SK-N-DZ (cell line): ENCODE results near the gene SEC23A.
"Not testable (repeated sequence)": the region's sequence is repeated elsewhere in the genome, so short reads cannot be mapped to it uniquely, and the experiment has no call there.

Source experiments
- DNase-seq: peaks from one replicate; pipeline ENCODE4 v3.0.0-alpha.2; 2015; ENCODE audit warnings: low spot score

Gene SEC23A

DNA sequence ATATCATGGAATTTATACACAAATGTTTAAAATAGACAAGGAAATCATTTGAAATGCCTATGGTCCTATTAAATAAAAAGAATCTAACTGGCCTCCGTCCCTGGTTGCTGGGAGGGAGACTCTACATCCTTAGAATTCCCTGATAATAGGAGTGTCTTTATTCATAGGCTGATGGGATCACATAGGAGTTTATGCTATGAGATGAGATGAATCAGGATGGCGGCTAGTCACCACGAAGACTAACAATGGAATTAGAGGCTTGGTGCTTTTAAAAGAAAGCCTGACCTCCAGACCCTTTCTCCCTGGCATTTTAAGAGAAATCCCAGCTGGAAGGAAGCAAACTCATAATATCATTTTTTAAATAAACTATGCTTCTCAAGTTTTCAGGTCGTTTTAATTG is 69.7 kb downstream of the SEC23A start:
- DNase-seq: no peak

DNA sequence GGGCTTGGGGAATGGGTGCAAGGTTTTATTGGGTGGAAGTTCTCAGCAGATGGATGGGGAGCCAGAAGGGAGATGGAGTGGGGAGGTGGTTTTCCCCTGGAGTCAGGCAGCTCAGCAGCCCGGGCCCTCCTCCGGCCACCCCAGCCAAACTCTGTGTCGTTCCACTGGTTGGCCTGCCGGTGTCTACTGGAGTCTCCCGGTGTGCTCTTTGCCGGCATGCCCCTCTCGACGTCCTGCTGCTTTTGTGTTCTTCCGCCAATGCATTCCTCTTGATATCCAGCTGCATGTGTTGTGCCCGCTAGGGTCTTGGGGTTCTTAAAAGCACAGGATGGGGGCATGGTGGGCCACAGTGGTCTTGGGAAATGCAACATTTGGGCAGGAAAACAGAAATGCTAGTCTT is 72.8 kb downstream of the SEC23A start:
- DNase-seq: no peak

DNA sequence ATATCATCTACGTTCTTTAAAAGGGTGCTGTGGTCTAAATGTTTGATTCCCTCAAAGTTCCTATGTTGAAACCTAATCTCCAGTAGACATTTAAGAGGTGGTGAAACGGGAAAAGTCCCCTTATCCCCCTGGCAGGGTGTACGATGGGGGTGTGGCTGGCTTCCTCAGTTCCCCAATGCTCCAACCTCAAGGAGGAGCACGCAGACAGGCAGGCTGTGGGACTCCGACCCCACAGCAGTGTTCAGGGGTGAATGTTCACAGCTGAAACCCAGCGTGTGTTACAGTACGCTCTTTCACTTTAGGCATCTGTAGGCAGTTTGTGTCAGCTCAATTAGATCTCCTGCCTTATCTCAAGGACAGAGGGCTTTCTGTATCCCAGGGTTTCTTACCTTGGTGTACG is 73.2 kb downstream of the SEC23A start:
- no peak for DNase-seq

DNA sequence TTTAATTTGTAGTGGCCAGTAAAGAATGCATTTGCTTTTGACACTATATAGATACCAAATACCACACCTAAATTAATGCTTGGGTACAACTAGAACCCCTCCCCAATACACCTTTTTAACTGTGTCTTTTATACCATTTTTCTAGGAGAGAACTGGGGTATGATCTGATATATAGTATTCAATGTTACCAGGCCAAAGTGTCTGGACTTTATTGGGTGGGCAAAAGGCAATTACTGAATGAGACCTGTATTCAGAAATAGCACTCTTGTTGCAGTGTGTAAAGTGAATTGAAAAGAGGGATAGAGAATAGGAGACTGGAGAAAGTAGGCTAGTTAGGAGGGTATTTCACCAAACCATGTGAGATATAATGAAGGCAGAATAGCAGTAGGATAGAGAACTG is 74.4 kb downstream of the SEC23A start:
- no peak for DNase-seq

DNA sequence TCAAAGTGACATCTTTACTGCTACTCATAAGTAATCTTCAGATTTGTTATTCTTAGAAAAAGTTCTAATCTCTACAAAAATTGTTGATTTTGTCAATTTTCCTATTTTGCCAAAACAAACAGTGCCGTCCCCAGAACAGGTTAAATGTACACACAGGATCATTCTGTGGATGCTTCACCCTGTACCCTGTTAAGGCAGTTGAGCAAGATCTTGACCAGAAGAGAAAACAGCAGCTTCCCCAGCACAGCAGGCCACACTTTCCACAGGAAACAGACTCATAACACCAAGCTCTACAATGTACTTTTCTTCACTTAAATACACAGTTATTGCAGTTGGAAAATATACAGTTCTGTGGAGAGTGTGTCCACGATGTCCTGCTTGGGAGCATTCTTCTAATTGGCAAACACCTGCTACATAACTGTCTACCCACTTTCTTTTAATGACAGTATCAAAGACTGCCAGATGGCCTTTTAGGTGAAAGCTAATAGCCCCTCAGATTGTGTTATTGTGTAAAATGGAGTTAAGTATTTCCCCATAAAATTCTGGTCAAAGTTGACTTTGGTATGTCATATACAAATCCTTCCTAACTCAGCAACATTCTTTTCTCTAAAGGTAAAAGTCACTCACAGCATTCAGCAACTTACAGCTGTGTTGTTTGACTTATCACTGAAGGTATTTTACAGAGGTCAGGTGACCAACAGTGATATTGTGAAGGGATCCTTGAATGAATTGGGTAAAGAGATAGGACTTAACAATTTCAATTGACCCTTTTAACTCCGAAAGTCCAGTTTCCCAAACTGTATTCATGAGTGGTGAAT is 77.0 kb downstream of the SEC23A start:
- no peak for DNase-seq

DNA sequence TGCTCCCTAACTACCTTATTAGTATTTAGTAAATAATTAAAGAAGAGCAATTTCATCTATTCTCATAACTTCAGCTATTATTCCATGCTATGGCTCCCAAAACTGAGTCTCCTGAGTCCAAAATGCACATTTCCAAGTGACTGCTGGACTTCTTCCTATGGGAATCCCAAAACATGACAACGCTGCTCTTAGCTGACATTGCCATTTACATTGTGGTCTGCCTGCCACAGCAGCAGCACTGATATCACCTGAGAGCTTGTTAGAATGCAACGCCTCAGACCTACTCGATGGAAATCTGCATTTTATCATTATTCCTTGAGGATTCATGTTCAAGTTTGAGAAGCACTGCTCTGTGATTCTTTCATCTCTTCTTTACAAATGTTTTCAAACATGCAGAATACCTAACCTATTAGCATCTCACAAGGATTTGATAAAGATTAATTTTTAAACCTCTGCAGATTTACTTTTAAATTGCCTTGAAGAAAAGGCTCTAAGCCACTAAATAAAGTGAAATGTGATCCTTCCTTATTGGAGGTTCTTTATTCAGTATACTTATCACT is 77.7 kb downstream of the SEC23A start:
- DNase-seq: no peak

DNA sequence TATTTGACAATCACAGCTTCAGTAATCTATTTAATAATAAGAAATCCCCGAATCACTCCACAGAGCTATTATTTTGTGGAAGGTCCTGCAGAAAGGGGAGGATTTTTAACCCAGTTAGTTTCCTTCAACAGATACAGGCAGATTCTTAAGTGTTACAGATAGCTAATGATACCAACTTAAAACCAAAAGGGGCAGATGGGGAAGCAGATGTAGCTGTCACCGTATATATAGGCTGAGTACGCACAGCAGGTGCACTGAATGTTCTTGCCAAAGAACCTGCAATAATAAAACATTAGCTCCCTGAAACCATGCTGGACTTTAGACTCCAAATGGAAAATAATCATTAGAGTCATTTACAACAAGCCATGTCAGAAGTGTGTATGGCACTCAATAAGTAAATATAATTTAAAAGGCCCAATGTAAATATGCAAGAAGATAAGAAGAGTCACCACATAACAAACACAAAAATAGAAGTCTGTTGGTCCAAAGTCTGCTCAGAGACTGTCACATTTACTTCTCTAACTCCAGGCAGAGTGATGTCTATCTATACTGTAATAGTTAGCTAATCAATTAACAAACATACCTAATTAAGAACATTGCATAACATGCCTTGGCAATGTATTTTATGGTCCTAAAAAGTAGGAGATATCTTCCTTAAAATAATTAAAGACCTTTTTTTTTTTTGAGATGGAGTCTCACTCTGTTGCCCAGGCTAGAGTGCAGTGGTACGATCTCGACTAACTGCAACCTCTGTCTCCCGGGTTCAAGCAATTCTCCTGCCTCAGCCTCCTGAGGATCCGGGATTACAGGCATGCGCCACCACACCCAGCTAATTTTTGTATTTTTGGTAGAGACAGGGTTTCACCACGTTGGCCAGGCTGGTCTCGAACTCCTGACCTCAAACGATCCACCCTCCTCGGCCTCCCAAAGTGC is 78.8 kb downstream of the SEC23A start:
- DNase-seq: no peak

DNA sequence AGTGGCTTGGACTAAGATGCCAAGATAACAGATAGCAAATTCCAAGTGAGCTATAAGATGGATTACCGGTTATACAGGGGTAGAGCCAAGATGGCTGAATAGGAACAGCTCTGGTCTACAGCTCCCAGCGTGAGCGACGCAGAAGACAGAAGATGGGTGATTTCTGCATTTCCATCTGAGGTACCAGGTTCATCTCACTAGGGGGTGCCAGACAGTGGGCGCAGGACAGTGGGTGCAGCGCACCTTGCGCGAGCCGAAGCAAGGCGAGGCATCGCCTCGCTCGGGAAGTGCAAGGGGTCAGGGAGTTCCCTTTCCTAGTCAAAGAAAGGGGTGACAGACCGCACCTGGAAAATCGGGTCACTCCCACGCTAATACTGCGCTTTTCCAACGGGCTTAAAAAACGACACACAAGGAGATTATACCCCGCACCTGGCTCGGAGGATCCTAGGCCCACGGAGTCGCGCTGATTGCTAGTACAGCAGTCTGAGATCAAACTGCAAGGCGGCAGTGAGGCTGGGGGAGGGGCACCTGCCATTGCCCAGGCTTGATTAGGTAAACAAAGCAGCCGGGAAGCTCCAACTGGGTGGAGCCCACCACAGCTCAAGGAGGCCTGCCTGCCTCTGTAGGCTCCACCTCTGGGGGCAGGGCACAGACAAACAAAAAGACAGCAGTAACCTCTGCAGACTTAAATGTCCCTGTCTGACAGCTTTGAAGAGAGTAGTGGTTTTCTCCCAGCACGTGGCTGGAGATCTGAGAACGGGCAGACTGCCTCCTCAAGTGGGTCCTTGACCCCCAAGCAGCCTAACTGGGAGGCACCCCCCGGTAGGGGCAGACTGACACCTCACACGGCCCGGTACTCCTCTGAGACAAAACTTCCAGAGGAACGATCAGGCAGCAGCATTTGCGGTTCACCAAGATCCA is 85.7 kb downstream of the SEC23A start:
- DNase-seq: not testable (repeated sequence)

DNA sequence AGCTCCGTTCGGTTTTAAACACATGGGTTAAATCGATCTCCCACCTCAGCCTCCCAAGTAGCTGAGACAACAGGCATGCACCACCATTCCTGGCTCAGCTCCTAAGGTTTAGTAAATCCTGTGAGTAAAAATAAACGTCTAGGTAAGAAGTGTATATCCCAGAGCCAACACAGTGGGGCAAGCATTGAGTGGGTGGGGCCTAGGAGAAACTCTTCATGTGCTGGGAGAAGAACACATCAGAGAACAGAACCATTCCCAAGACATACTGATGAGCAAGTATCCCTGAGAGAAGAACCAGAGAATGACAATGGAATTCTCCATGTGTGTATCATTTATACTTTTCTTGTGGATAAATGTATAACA is 86.3 kb downstream of the SEC23A start:
- DNase-seq: no peak

DNA sequence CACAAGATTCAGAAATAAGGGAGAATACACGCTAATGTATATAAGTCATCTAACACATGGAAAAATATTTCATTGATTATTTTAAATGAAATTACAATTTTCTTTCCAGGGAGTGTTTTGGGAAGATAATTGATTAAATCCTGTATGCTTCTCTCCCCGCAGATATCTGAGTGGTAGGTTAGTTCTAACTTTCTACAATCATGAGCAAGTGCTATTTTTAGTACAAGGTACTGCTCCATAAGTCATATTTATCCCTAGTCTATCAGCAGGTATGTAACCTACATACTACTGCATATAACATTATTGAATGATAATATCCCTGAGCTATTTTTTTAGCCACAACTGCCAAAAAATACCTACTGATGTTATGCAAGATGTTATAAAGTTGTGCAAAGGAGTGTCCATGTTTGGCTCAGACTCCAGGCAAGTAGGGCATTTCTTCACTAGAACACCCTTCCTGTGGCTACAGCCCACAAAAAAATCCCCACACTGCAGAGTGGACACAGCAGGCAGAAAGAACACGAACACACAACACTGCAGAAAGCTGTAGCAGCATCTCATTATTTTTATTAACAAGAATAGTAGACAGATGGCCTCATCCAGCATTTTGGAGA is 87.0 kb downstream of the SEC23A start:
- DNase-seq: no peak

DNA sequence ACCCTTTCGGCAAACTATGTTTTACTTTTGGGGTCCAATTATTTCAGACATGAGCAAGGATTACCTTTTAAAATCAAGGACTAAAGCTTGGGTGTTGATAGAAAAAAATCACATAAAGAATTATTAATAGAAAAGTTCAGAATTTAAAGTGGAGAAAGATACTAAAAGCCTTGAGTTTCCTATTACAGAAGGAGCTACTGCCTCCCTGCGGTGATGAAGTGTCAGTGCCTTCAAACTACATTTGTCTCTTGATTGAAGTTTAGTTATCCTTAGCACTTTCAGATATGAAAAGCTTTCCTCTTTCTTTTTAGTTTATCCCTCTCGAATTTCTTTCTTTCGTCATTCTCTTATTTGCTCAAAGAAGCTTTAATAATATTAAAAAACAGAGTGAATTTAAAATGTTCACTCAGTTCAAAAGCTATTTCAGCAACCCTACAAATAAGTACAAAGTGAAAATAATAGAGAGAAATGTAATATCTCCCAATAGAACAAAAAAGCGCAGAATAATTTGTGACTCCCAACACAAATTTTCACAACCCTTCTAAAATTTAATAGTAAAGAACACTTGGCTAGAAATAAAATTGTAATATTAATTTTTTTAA is 87.6 kb downstream of the SEC23A start:
- DNase-seq: peak; percentile 46

DNA sequence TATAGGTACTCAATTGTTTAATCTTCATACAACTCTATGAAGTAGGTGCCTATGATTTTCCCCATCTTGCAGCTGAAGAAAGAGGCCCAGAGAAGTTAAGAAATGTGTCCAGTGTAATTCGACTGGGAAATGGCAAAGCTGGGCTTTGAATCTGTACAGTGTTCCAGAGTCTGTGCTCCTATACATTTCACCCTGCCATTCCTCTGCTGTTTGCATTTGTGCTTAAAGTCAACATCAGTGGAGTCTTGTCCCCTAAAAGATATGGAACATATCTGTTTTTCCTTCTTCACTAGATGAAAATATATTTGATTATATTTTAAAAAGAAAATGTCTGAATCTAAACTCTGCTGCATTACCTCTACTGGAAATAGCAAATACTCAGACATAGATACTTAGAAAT is 88.6 kb downstream of the SEC23A start:
- no peak for DNase-seq

DNA sequence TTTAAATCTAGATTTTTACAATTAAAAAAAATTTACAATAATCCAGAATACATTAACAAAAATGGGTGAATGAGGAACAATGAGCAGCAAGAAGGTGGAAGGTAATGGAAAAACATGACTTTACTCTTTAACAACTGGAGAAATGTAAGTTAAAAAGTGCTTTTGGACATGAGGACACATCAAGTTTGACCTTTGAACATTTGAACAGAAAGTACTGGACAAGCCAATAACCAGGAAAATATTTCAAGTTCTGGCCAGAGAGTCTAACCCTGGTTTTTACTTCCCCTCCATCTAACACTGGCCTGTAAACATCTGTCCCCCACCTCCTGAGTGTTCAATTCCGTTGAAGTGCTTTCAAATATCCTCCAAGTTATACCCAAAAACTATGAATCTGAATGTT is 94.1 kb downstream of the SEC23A start:
- DNase-seq: not testable (repeated sequence)

DNA sequence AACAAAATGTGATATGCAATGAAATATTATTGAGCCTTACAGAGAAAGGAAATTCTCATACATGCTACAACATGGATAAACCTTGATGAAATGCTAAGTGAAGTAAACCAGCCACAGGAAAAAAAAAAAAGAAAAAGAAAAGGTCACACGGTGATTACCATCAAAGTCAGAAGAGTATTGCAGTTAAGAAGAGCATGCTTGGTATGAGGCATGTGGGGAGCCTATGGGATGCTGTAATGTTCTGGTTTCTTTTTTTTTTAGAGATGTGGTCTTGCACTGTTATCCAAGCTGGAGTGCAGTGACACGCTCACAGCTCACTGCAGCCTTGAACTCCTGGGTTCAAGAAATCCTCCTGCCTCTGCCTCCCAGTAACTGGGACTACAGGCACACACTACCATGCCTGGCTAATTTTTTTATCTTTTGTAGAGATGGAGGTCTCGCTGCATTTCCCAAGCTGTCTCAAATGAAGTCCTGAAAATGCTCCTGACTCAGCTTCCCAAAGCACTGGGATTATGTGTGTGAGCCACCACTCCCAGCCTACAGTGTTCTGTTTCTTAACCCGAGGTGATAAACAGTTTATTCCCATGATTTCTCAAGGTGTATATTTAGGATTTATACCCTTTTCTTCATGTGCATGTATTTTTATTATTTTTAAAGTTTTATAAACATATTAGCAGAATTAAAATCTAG is 96.2 kb downstream of the SEC23A start:
- DNase-seq: no peak

DNA sequence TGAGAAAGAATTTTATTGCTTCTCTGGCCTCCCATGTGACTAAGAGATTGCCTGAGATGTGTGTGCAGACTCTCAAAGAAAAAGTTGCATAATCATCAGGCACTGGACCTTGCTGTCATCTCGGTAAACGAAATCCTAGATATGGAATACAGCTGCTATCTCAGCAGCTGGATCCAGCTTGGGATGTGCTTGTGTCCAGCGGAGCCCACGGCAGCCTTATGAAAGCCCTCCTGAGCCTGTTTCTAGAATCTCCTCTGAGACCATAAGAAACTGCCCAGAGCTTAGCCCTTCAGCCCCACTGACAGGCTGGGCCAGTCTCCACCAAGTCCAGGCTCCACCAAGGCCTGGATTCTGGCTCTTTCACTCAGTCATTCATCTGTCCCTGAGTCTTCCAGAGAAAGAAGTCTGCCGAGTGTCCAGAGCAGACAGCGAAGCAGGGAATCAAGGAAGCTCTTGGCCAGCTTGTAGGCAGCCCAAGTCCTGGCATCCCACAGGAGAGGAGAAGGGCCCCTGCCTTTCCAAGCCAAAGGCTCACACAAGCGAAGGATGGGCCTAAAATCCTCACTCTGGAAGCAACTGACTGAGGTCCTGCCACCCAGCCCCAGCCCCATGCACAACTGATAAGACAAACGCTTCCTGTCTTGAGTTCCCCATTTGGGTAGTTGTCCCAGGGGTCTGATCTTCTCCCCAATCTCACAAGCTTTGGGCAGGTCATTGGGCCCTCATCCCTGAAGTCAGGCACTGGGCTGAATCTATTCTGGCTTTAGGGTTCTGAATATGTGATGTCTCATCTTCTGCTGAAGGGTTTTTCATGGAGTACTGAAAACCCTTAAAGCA is 97.8 kb downstream of the SEC23A start:
- DNase-seq: no peak

DNA sequence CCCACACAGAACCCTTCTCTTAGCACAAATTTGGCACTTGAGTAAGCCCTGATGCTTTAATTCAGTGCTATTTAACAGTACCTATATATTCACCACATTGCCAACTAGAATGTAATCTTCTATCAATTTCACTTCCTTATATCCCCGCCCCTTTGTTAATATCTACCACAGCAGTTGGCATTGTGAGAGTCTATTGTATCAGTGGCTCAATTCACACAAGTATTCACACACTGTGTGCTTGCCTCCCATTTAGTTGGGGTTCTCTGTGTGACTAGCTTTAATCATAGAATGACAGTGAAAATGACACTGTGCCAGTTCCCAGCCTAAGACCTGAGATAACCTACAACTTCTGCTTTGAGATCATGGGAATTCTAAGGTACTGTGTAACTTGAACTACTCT is 103.1 kb downstream of the SEC23A start:
- no peak for DNase-seq

DNA sequence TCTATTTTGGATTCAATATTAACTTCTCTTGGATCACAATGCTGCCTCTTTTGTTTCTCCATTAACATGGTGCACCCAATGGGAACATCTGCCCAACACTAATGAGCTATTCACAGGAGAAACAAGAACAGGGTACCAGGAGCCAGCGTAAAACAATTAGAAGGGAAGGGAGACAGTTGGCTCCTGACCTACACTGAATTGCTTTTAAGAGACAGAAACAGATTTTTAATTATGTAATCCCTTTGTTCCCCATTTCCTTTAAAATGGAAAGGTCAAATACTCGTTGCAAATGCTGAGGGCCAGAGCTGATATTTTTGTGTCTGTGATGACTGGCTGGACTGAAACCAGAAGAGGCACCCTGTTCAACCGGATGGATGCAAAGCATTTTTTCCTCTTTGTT is 108.3 kb downstream of the SEC23A start:
- no peak for DNase-seq

DNA sequence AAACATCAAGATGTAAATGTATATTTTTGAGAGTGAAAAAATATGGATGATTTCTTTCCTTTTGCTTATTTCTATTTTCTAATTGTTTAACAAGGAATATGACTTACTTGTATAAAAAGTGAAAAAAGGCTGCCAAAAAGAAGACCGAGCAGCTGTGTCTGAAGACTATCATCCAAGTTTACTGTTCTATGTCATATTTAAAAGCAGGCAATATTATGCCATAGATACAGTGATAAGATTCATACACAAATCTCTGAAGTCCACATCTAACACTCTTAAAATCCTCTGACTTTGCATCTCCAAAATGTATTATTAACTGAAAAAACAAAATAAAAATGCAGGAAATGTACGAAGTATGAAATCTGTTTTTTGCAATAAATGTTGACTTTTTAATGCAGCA is 109.1 kb downstream of the SEC23A start:
- no peak for DNase-seq
